HG03066 (cell line): ENCODE results near the gene FHAD1.

Experiments used
- ATAC-seq: cut with Tn5 transposase; IDR thresholded peaks from one replicate; pipeline ENCODE4 v1.9.1; 2021; ENCODE audit warnings: low read depth; ENCODE audit not compliant: unreplicated experiment

The FHAD1 gene

GRCh38 chr1:15410223-15410883, 163.3 kb downstream of the FHAD1 start:
- no peak for ATAC-seq

GRCh38 chr1:15410884-15411245, 163.8 kb downstream of the FHAD1 start:
- ATAC-seq = no peak

- ATAC-seq = peak; percentile 50
These were observed 164.6 kb downstream of the FHAD1 start for GRCh38 chr1:15411593-15412137.

GRCh38 chr1:15412175-15412800, 165.3 kb downstream of the FHAD1 start:
- ATAC-seq = no peak

- no peak for ATAC-seq
These were observed 165.8 kb downstream of the FHAD1 start for GRCh38 chr1:15412843-15413242.

- ATAC-seq = no peak
These were observed 166.8 kb downstream of the FHAD1 start for GRCh38 chr1:15413563-15414444.

GRCh38 chr1:15414445-15414983, 167.5 kb downstream of the FHAD1 start:
- no peak for ATAC-seq

GRCh38 chr1:15417059-15417934, 170.3 kb downstream of the FHAD1 start:
- peak; percentile 53 for ATAC-seq

GRCh38 chr1:15418806-15419515, 171.9 kb downstream of the FHAD1 start:
- ATAC-seq = no peak

GRCh38 chr1:15420853-15421465, 173.9 kb downstream of the FHAD1 start:
- no peak for ATAC-seq

GRCh38 chr1:15422871-15423270, 175.8 kb downstream of the FHAD1 start:
- no peak for ATAC-seq

GRCh38 chr1:15423355-15424077, 176.5 kb downstream of the FHAD1 start:
- no peak for ATAC-seq

GRCh38 chr1:15424146-15424667, 177.2 kb downstream of the FHAD1 start:
- ATAC-seq = no peak

GRCh38 chr1:15424981-15425380, 178.0 kb downstream of the FHAD1 start:
- no peak for ATAC-seq

GRCh38 chr1:15425521-15425920, 178.5 kb downstream of the FHAD1 start:
- no peak for ATAC-seq

- ATAC-seq = no peak
These were observed 178.9 kb downstream of the FHAD1 start for GRCh38 chr1:15425958-15426357.

- no peak for ATAC-seq
These were observed 179.7 kb downstream of the FHAD1 start for GRCh38 chr1:15426492-15427279.
